Kidney epithelial cell (primary cell): Measurements from ENCODE around the gene SF3A2. TPM values are rescaled to one million over a fixed set of nuclear protein-coding genes. Genes with fewer than 3 reads are reported as not detected.

Experiments
- DNase-seq: peaks from one replicate; pipeline ENCODE4 v3.0.0-alpha.2; 2010; ENCODE audit warnings: low read depth
- H3K27me3 ChIP-seq: 2 replicates; pipeline ENCODE4 v1.6.0; 2011; ENCODE audit warnings: low read length; ENCODE audit not compliant: control insufficient read depth, insufficient read depth
- H3K36me3 ChIP-seq: 2 replicates; pipeline ENCODE4 v1.5.1; 2011; ENCODE audit warnings: low read length; ENCODE audit not compliant: control insufficient read depth, insufficient read depth
- H3K4me3 ChIP-seq: 2 replicates; pipeline ENCODE4 v1.5.1; 2011; ENCODE audit warnings: low read depth, mild to moderate bottlenecking, control low read depth, low read length
- total RNA-seq: library from RNA; depleted of rRNA; stranded (reverse); fragments of >200 nt; gene quantifications from 2 replicates; pipeline ENCODE4 v1.2.3, GENCODE V29; 2015
- TF ChIP-seq, protein P1 (sequence below): IDR thresholded peaks from 2 replicates; pipeline ENCODE4 v1.5.1; 2011; ENCODE audit warnings: mild to moderate bottlenecking, moderate library complexity, low read length, control low read depth, inconsistent platforms; ENCODE audit not compliant: insufficient read depth, poor library complexity, severe bottlenecking

SF3A2 gene, protein sequence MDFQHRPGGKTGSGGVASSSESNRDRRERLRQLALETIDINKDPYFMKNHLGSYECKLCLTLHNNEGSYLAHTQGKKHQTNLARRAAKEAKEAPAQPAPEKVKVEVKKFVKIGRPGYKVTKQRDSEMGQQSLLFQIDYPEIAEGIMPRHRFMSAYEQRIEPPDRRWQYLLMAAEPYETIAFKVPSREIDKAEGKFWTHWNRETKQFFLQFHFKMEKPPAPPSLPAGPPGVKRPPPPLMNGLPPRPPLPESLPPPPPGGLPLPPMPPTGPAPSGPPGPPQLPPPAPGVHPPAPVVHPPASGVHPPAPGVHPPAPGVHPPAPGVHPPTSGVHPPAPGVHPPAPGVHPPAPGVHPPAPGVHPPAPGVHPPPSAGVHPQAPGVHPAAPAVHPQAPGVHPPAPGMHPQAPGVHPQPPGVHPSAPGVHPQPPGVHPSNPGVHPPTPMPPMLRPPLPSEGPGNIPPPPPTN
- total RNA-seq = 72.4 and 75.4 TPM in 2 replicates

DNA sequence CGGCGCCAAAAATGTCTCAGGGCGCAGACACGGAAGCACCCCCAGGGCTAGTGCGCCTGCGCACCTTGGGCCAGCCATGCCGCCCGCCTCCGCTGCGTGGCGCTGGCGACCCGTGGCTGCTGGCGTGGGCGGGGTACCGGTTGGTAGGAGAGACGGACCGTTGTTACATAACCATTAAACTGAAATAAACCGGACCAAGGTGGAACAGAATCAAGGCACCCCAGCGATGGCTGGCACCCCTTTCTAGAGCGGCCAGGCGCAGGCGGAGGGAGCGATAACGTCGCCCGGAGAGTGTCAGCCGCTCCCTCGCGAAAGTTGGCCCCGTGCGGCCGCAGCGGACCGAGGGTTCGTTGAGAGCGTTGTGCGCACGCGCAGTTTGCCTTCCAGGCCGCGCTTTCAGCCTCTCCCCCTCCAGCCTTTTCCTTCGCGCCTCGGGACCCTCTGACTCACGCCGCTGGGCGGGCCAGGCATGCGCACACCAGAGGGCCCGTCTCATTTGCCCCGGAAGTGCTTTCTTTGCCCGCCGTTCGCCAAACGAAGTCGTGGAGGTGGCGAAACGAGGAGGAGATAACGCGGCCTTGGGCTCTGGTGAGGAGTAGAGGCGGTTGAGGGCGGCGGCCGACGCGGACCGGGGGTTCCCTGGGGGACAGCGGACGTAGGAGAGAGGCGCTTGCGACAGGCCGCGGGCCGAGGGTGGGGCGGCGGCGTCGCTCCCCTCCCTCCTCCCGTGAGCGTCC is at the start of gene SF3A2, which contains the start of gene PLEKHJ1:
Gene SF3A2 (plus strand): TSS at position 511 of the 737 bp plus-strand sequence. CDS start 6,595 bp downstream, outside the sequence.
Gene PLEKHJ1 (minus strand): TSS at position 16 of the 737 bp plus-strand sequence. CDS start 81 bp downstream, outside the sequence.
- no peaks in the 10 kb centered on the region for H3K36me3 ChIP-seq
- no peaks in the 10 kb centered on the region for H3K27me3 ChIP-seq
- TF ChIP-seq, protein P1, sequence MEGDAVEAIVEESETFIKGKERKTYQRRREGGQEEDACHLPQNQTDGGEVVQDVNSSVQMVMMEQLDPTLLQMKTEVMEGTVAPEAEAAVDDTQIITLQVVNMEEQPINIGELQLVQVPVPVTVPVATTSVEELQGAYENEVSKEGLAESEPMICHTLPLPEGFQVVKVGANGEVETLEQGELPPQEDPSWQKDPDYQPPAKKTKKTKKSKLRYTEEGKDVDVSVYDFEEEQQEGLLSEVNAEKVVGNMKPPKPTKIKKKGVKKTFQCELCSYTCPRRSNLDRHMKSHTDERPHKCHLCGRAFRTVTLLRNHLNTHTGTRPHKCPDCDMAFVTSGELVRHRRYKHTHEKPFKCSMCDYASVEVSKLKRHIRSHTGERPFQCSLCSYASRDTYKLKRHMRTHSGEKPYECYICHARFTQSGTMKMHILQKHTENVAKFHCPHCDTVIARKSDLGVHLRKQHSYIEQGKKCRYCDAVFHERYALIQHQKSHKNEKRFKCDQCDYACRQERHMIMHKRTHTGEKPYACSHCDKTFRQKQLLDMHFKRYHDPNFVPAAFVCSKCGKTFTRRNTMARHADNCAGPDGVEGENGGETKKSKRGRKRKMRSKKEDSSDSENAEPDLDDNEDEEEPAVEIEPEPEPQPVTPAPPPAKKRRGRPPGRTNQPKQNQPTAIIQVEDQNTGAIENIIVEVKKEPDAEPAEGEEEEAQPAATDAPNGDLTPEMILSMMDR = peak; percentile 83
- peak; percentile 79 for DNase-seq
- peak within 1 kb of the TSS; percentile 85 for H3K4me3 ChIP-seq

DNA sequence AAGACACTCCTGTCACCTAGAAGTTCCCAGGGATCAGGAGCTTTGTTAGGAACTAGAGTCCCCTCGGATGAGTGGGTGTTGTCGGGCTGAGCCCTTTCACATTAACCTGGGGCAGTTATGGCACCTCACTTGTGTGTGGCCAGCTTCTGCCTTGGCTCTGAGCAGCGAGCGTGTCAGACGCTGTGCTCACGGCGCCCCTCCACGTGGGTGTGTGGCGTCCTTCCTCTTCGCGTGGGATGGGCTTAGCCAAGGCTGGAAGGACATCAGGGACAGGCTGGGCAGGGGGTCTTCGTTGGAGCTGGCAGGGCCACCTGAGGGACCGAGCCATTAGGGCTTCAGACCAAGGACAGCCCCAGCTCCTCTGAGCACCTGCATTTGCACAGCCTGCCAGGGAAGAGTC is 49.5 kb upstream of the SF3A2 start:
- DNase-seq = no peak
- Histone ChIP-seq H3K27me3 (no peaks in the 10 kb centered on the region), H3K36me3 (peaks cover 2% of the 10 kb centered on the region), H3K4me3 (no peak overlapping the region)
- TF ChIP-seq, protein P1 = no peak

DNA sequence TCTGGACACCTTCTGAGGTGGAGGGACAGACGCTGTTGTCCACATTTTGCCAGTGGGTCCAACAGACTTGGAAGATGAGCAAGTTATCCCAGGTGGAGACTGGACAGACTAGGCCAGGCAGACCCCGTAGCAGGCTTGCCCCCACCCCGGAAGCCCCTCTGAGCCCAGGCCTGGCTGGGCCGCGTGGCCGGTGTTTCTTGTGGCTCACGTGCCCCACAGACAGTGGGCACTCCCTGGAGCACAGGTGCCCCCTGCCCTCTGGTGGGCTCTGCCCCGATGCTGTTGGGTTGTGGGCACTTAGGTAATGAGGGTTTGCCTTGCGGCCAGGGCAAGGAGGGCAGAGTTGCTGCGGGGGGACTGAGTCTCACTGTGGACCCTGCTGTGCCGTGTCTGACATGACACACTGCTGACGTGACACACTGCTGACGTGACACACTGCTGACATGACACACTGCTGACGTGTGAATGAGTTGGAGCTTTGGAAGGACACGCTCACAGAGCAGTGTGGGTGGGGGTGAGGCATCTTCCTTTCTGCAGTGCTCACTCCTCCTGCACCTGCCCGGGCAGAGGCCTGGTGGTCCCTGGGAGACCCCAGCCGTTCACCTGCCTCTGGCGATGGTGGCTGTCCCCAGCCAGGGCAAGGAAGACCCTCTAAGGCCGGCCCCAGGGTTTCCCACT is 47.8 kb upstream of the SF3A2 start:
- Histone ChIP-seq H3K27me3 (no peaks in the 10 kb centered on the region), H3K4me3 (no peak overlapping the region), H3K36me3 (peaks cover 2% of the 10 kb centered on the region)
- TF ChIP-seq, protein P1 = no peak
- no peak for DNase-seq

DNA sequence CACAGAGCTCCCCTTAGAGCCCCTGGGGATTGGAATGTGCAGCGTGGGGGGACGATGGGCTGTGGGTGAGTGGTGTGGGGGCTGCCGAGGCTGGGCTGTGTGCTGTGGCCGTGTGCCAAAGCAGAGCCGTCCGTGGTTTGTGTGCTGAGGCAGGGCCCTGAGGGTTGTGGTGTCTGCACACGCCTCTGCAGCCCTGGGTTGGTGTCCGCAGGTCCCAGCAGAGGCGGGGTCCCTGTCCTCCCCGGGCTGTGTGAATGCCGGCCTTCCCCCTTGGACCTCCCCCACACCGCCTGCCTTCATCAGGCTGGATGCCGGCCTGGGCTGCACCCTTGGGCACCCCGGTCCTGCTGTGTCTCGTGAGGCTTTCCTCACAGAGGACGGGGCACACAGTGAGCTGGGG is 46.7 kb upstream of the SF3A2 start:
- TF ChIP-seq, protein P1 = no peak
- H3K36me3 ChIP-seq = peaks cover 4% of the 10 kb centered on the region
- no peak for DNase-seq

DNA sequence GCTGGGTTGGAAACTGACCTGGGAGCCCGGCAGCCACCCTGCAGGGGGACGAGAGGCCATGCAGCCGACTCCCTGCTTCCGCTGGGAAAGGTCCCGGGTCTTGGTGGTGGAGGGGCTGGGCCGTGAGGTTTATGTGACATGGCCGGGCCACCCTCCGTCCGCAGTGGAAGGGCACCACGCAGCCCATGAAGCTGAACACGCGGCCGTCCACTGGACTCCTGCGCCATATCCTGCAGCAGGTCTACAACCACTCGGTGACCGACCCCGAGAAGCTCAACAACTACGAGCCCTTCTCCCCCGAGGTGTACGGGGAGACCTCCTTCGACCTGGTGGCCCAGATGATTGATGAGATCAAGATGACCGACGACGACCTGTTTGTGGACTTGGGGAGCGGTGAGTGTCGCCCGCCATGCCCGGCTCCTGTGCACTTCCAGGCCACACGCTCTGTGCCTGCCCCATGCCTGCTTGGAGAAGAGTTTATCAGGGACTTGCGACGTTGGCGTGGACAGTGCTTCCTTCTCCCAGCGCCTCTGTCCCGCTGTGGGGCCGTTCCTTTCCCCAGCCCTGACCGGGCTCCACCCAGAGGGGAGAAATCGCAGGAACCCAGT is 45.7 kb upstream of the SF3A2 start:
- TF ChIP-seq, protein P1 = no peak
- H3K4me3 ChIP-seq = no peak overlapping the region
- DNase-seq = no peak
- H3K36me3 ChIP-seq = peaks cover 4% of the 10 kb centered on the region
- no peaks in the 10 kb centered on the region for H3K27me3 ChIP-seq

More for the DNA sequence above, 46.7 kb upstream of the SF3A2 start:
- no peak overlapping the region for H3K4me3 ChIP-seq
- H3K27me3 ChIP-seq = no peaks in the 10 kb centered on the region
